Nephron progenitor cell (in vitro differentiated cells): ENCODE data around the gene COL5A1.
A peak's percentile ranks its signal among the peaks of the same experiment; 100 is the strongest.

ENCODE experiments used
- DNase-seq: peaks from one replicate; pipeline ENCODE4 v3.0.0; 2021
- H3K27ac Mint-ChIP-seq: 2 replicates; pipeline ENCODE4 v1.8.0; 2021; ENCODE audit warnings: mild to moderate bottlenecking, moderate library complexity, mixed read lengths
- H3K27me3 Mint-ChIP-seq: 2 replicates; pipeline ENCODE4 v1.8.0; 2021; ENCODE audit warnings: mild to moderate bottlenecking, low read depth, mixed read lengths; ENCODE audit not compliant: poor library complexity
- H3K36me3 Mint-ChIP-seq: 2 replicates; pipeline ENCODE4 v1.8.0; 2021; ENCODE audit warnings: low read depth, mixed read lengths
- H3K4me1 Mint-ChIP-seq: 2 replicates; pipeline ENCODE4 v1.8.0; 2021; ENCODE audit warnings: mixed read lengths
- H3K4me3 Mint-ChIP-seq: 2 replicates; pipeline ENCODE4 v1.8.0; 2021; ENCODE audit warnings: mild to moderate bottlenecking, moderate library complexity, mixed read lengths
- H3K9me3 Mint-ChIP-seq: 2 replicates; pipeline ENCODE4 v1.8.0; 2021; ENCODE audit warnings: mild to moderate bottlenecking, moderate library complexity, mixed read lengths
- CTCF ChIP-seq: fragments of 200-600 bp; sonication (generic); IDR thresholded peaks from 2 replicates; pipeline ENCODE4 v1.5.0; 2021; ENCODE audit warnings: antibody characterized with exemption

Gene COL5A1

GRCh38 chr9:134641173-134641989 lies at the start of gene COL5A1:
COL5A1 (plus strand) TSS chr9:134641803; CDS start chr9:134642188, 385 bp downstream.
- no peaks in the 10 kb centered on the region for H3K36me3 Mint-ChIP-seq

GRCh38 chr9:134592018-134592818 lies 49.4 kb upstream of the COL5A1 start:
- Mint-ChIP-seq H3K36me3 (no peaks in the 10 kb centered on the region), H3K4me3 (no peak overlapping the region), H3K4me1 (peaks cover 44% of the 10 kb centered on the region), H3K27me3 (peaks cover 3% of the 10 kb centered on the region), H3K27ac (no peak overlapping the region), H3K9me3 (no peaks in the 10 kb centered on the region)
- DNase-seq = no peak
- no peak for TF ChIP-seq CTCF

More at GRCh38 chr9:134641173-134641989, at the start of gene COL5A1:
- peak; percentile 94 for DNase-seq
- Mint-ChIP-seq H3K27ac (peak within 1 kb of the TSS; percentile 75), H3K4me1 (peaks cover 73% of the 10 kb centered on the region), H3K9me3 (no peaks in the 10 kb centered on the region), H3K4me3 (peak within 1 kb of the TSS; percentile 85), H3K27me3 (peaks cover 10% of the 10 kb centered on the region)
- TF ChIP-seq CTCF = no peak

GRCh38 chr9:134592819-134593200 lies 48.8 kb upstream of the COL5A1 start:
- Mint-ChIP-seq H3K36me3 (no peaks in the 10 kb centered on the region), H3K27ac (no peak overlapping the region)

GRCh38 chr9:134593286-134594077 lies 48.1 kb upstream of the COL5A1 start:
- H3K27ac Mint-ChIP-seq = no peak overlapping the region
- no peak for TF ChIP-seq CTCF
- H3K4me3 Mint-ChIP-seq = no peak overlapping the region
- DNase-seq = no peak
- no peaks in the 10 kb centered on the region for H3K9me3 Mint-ChIP-seq
- H3K4me1 Mint-ChIP-seq = peaks cover 44% of the 10 kb centered on the region
- no peaks in the 10 kb centered on the region for H3K36me3 Mint-ChIP-seq
- peaks cover 3% of the 10 kb centered on the region for H3K27me3 Mint-ChIP-seq

More at GRCh38 chr9:134592819-134593200, 48.8 kb upstream of the COL5A1 start:
- DNase-seq = no peak
- Mint-ChIP-seq H3K9me3 (no peaks in the 10 kb centered on the region), H3K4me3 (no peak overlapping the region), H3K27me3 (peaks cover 3% of the 10 kb centered on the region), H3K4me1 (peaks cover 44% of the 10 kb centered on the region)
- no peak for TF ChIP-seq CTCF

- H3K27me3 Mint-ChIP-seq = peaks cover 3% of the 10 kb centered on the region
- H3K9me3 Mint-ChIP-seq = no peaks in the 10 kb centered on the region
- no peak overlapping the region for H3K4me3 Mint-ChIP-seq
- no peak for TF ChIP-seq CTCF
- peaks cover 44% of the 10 kb centered on the region for H3K4me1 Mint-ChIP-seq
- DNase-seq = no peak
- no peak overlapping the region for H3K27ac Mint-ChIP-seq
- no peaks in the 10 kb centered on the region for H3K36me3 Mint-ChIP-seq
Measured at GRCh38 chr9:134594078-134594941, 47.3 kb upstream of the COL5A1 start.
